CD4-positive, CD25-positive, alpha-beta regulatory T cell (primary cell): ENCODE measurements around the gene NHSL1. TPM values are rescaled to one million over a fixed set of nuclear protein-coding genes. Genes with fewer than 3 reads are reported as not detected.

ENCODE experiments used
- ATAC-seq, 2 donors: fragments of 150-1000 bp; cut with Tn5 transposase; one replicate each; pipeline ENCODE4 v1.10.0; 2021; ENCODE audit warnings: low read depth in 2 of 2, moderate number of reproducible peaks in 2 of 2, moderate library complexity in 1 of 2
- DNase-seq, 3 donors: peaks; one replicate each; pipeline versions ENCODE4 v3.0.0 to v3.0.0-alpha.2; 2012 to 2022; ENCODE audit warnings: mixed read lengths in 1 of 3
- H3K27ac ChIP-seq: one replicate; pipeline ENCODE4 v1.7.0; 2013; ENCODE audit warnings: mild to moderate bottlenecking, low read length; ENCODE audit not compliant: insufficient read depth, poor library complexity, severe bottlenecking
- H3K27me3 ChIP-seq: one replicate; pipeline ENCODE4 v1.7.0; 2013; ENCODE audit warnings: low read length; ENCODE audit not compliant: control insufficient read depth, insufficient read depth
- H3K36me3 ChIP-seq: one replicate; pipeline ENCODE4 v1.7.0; 2013; ENCODE audit warnings: mild to moderate bottlenecking, low read length, moderate library complexity; ENCODE audit not compliant: control insufficient read depth, insufficient read depth
- H3K4me1 ChIP-seq: 2 replicates; pipeline ENCODE4 v1.7.0; 2013; ENCODE audit warnings: mild to moderate bottlenecking, low read length; ENCODE audit not compliant: insufficient read depth, control insufficient read depth, poor library complexity, severe bottlenecking
- H3K4me3 ChIP-seq: one replicate; pipeline ENCODE4 v1.7.0; 2013; ENCODE audit warnings: low read depth, mild to moderate bottlenecking, low read length, moderate library complexity
- H3K9me3 ChIP-seq, 2 experiments: 1 replicate in 1 of 2; 2 replicates in 1 of 2; pipeline ENCODE4 v1.7.0; 2013; ENCODE audit warnings: low read length in 2 of 2, mild to moderate bottlenecking in 1 of 2, moderate library complexity in 1 of 2; ENCODE audit not compliant: control insufficient read depth in 2 of 2
- H3K27ac Mint-ChIP-seq, 3 donors: one replicate each; pipeline ENCODE4 v1.8.0; 2020 to 2022; ENCODE audit warnings: mild to moderate bottlenecking in 3 of 3, mixed read lengths in 3 of 3, moderate library complexity in 2 of 3
- H3K27me3 Mint-ChIP-seq: one replicate; pipeline ENCODE4 v1.8.0; 2022; ENCODE audit warnings: mild to moderate bottlenecking, mixed read lengths
- H3K36me3 Mint-ChIP-seq: one replicate; pipeline ENCODE4 v1.8.0; 2020; ENCODE audit warnings: mixed read lengths
- H3K4me1 Mint-ChIP-seq, 4 donors: one replicate each; pipeline ENCODE4 v1.8.0; 2020 to 2022; ENCODE audit warnings: mixed read lengths in 4 of 4, mild to moderate bottlenecking in 1 of 4
- H3K4me3 Mint-ChIP-seq, 4 donors: one replicate each; pipeline ENCODE4 v1.8.0; 2020 to 2022; ENCODE audit warnings: mild to moderate bottlenecking in 4 of 4, mixed read lengths in 4 of 4, moderate library complexity in 3 of 4
- H3K9me3 Mint-ChIP-seq, 7 donors: one replicate each; pipeline ENCODE4 v1.8.0; 2020 to 2022; ENCODE audit warnings: mixed read lengths in 7 of 7, mild to moderate bottlenecking in 3 of 7, moderate library complexity in 2 of 7
- polyA plus RNA-seq, 4 donors: library from polyadenylated mRNA; unstranded; fragments of 300-500 nt; fragmentation: Illumina TruSeq; gene quantifications; one replicate each; pipeline ENCODE4 v1.2.3, GENCODE V29; 2021
- total RNA-seq: library from RNA; stranded (reverse); gene quantifications from one replicate; pipeline ENCODE4 v1.2.3, GENCODE V29; 2022

Gene NHSL1
- total and polyA plus RNA-seq, 5 donors from 2014 or later = 0.03 TPM; not detected in 4

DNA sequence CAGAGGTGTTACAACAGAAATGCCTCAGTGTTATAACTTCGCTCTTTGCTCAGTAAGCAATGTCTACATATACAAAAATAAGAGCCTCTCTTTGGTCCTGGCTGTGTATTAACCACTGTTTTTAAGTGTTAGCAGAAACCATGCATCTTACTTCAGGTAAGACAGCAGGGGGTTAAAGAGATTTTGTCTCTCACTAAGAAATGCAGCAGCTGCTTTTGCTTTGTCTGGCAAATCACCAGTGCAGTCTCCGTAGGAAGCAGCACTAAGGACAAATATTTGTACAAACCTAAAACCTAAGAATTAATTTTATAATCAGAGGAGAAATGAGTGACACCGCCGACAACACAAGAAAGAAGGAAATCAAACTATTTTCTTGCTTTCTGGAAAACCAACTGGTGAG lies 120.8 kb downstream of the NHSL1 start:
- Histone ChIP-seq H3K36me3 (no peaks in the 10 kb centered on the region), H3K27me3 (peaks cover 3% of the 10 kb centered on the region), H3K9me3 (no peaks in the 10 kb centered on the region), H3K4me1 (no peaks in the 10 kb centered on the region), H3K4me3 (no peak overlapping the region), H3K27ac (no peak overlapping the region)
- ATAC-seq (no peak), DNase-seq (no peak)
- no peaks in the 10 kb centered on the region for H3K36me3 Mint-ChIP-seq
- H3K27ac Mint-ChIP-seq = no peak overlapping the region
- peaks cover 29% of the 10 kb centered on the region for H3K27me3 Mint-ChIP-seq
- no peaks in the 10 kb centered on the region for H3K4me1 Mint-ChIP-seq
- H3K4me3 Mint-ChIP-seq = no peak overlapping the region
- H3K9me3 Mint-ChIP-seq = peaks cover 0 to 2% (median 0%) of the 10 kb centered on the region in 7 donors

DNA sequence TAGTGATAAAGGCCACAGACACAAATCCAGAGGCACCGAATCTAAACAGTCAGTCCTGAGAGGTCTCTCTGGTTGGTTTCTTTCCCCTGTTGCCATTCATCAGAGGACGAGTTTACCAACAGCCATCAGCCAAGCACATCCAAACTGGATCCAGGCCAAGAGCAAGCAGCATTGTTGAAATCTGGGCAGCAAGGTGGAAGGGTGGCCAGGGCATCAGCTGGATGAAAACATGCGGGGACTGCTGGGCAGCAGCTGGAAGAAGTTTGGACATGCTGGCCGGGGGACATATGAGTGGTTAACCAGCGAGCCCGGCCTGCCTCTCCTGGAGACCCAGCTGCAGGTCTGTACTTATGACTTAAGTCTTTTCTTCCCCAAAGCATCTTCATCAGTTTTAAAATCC lies 121.5 kb downstream of the NHSL1 start, which contains the start of gene SMIM28:
SMIM28 (plus strand) TSS at position 62 of the 400 bp plus-strand sequence; CDS start at position 230, 168 bp downstream.
- no peaks in the 10 kb centered on the region for H3K36me3 Mint-ChIP-seq
- DNase-seq = no peak
- Histone ChIP-seq H3K9me3 (no peaks in the 10 kb centered on the region), H3K36me3 (no peaks in the 10 kb centered on the region), H3K4me1 (no peaks in the 10 kb centered on the region), H3K4me3 (no peak within 1 kb of the TSS), H3K27me3 (peaks cover 3% of the 10 kb centered on the region), H3K27ac (no peak within 1 kb of the TSS)
- no peaks in the 10 kb centered on the region for H3K4me1 Mint-ChIP-seq
- H3K27ac Mint-ChIP-seq = no peak within 1 kb of the TSS
- peaks cover 0 to 2% (median 0%) of the 10 kb centered on the region in 7 donors for H3K9me3 Mint-ChIP-seq
- peak within 1 kb of the TSS in 1 of 4 donors; percentile 30 for H3K4me3 Mint-ChIP-seq
- ATAC-seq = no peak
- peaks cover 24% of the 10 kb centered on the region for H3K27me3 Mint-ChIP-seq

DNA sequence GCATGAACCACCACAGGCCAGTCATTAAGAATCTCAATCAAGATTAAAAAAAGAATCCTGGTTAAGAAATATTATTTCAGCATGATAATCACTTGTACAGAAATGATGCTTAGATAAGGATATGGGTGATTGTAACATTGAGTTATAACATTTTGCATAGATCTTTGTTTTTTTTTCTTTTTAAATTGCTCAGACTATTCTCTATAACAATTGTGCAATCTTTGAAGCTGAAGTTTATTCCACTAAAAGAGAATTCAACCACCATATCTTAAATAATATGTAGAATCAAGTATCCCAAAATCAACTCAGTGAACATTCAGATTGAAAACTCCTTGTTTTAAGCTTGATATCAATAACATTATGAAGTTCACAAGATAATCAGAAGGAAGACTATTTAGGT lies 122.3 kb downstream of the NHSL1 start:
- H3K27ac ChIP-seq = no peak overlapping the region
- Mint-ChIP-seq H3K27me3 (peaks cover 21% of the 10 kb centered on the region), H3K4me1 (no peaks in the 10 kb centered on the region), H3K9me3 (no peaks in the 10 kb centered on the region), H3K27ac (no peak overlapping the region), H3K36me3 (no peaks in the 10 kb centered on the region), H3K4me3 (no peak overlapping the region)
- H3K9me3 ChIP-seq = no peaks in the 10 kb centered on the region
- no peaks in the 10 kb centered on the region for H3K36me3 ChIP-seq
- no peak overlapping the region for H3K4me3 ChIP-seq
- ATAC-seq (no peak), DNase-seq (no peak)
- peaks cover 3% of the 10 kb centered on the region for H3K27me3 ChIP-seq
- no peaks in the 10 kb centered on the region for H3K4me1 ChIP-seq

DNA sequence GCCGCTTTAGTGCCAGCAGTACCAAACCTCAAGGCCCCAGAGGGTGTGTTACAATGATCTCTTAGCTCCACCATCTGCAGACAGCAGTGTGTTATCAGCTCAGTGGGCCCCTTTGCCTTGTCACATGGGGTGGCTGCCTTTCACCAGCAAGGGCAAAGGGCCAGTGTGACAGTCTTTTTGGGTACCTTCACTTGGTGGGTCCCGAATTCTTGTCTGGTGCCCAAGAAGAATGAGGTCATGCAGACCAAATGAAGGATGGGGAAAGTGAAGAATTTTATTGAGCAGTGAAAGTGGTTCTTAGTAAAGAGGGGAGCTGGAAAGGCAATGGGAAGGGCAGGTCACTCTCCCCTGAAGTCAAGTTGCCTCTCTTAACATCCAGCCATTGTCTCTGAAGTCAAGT lies 124.5 kb downstream of the NHSL1 start:
- H3K36me3 Mint-ChIP-seq = no peaks in the 10 kb centered on the region
- Histone ChIP-seq H3K4me1 (no peaks in the 10 kb centered on the region), H3K36me3 (no peaks in the 10 kb centered on the region), H3K27me3 (peaks cover 3% of the 10 kb centered on the region), H3K9me3 (no peaks in the 10 kb centered on the region), H3K27ac (no peak overlapping the region), H3K4me3 (no peak overlapping the region)
- no peaks in the 10 kb centered on the region for H3K4me1 Mint-ChIP-seq
- no peak for DNase-seq
- H3K27me3 Mint-ChIP-seq = peaks cover 20% of the 10 kb centered on the region
- ATAC-seq = no peak
- H3K4me3 Mint-ChIP-seq = no peak overlapping the region
- no peaks in the 10 kb centered on the region for H3K9me3 Mint-ChIP-seq
- no peak overlapping the region for H3K27ac Mint-ChIP-seq

DNA sequence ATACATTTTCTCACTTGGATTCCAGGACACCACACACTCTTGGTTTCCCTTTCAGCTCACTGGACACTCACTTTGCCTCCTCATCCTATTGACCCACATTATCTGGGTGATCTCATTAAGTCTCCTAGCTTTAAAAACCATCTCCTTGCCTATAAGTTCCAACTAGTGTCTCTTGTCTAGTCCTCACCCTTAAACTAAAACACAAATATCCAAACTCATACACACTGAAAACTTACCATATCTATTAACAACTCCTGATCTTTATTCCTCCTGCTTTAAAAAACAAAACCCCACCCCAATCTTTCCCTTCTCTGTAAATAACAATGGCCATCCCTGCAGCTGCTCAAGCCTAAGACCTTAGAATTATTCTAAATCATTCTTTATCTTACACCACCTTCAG lies 125.1 kb downstream of the NHSL1 start:
- peaks cover 20% of the 10 kb centered on the region for H3K27me3 Mint-ChIP-seq

DNA sequence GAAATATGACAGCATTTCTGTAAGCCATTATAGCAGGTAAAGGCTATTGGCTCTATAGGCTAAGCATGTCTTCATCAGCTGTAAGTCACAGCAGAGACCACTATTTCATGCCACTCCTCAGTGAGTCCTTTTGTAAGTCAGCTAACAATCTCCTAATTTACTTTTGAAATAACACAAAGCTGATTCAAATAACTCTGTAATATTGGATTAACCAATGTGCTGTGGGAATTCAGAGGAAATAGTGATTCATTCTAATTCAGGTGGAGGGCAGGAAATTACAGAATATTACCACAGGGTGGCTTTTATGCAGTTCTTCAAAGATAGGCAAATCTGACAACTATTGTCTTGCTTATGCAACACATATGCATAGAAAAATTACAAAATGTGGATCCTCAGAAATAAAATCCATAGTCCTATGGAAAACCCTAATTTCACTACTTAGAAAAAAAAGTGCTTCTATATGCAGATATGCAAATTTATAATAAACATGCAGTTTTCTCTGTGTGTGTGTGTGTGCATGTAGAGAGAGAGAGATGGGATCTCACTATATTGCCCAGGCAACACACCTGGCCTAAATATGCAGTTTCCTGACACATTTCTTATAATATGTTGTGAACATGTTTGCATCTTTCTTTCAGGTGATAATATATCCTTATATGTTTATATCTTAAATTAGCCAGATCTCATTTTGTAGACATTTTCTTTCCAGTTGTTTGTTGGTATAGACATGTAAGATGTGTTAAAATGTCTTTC lies 126.4 kb downstream of the NHSL1 start:
- Mint-ChIP-seq H3K27ac (no peak overlapping the region), H3K27me3 (peaks cover 18% of the 10 kb centered on the region), H3K9me3 (peaks cover 0 to 1% (median 0%) of the 10 kb centered on the region in 7 donors), H3K36me3 (no peaks in the 10 kb centered on the region), H3K4me3 (no peak overlapping the region), H3K4me1 (no peaks in the 10 kb centered on the region)
- ATAC-seq = peak in 1 of 2 donors; percentile 57
- H3K36me3 ChIP-seq = no peaks in the 10 kb centered on the region
- no peaks in the 10 kb centered on the region for H3K9me3 ChIP-seq
- peaks cover 3% of the 10 kb centered on the region for H3K27me3 ChIP-seq
- H3K27ac ChIP-seq = no peak overlapping the region
- H3K4me3 ChIP-seq = no peak overlapping the region
- H3K4me1 ChIP-seq = no peaks in the 10 kb centered on the region
- DNase-seq = peak in 2 of 3 donors; percentile 27 to 33

More for the DNA sequence above, 125.1 kb downstream of the NHSL1 start:
- Mint-ChIP-seq H3K27ac (no peak overlapping the region), H3K36me3 (no peaks in the 10 kb centered on the region), H3K4me1 (no peaks in the 10 kb centered on the region), H3K4me3 (no peak overlapping the region), H3K9me3 (no peaks in the 10 kb centered on the region)
- DNase-seq = no peak
- ATAC-seq = no peak
- Histone ChIP-seq H3K27me3 (peaks cover 3% of the 10 kb centered on the region), H3K36me3 (no peaks in the 10 kb centered on the region), H3K9me3 (no peaks in the 10 kb centered on the region), H3K27ac (no peak overlapping the region), H3K4me3 (no peak overlapping the region), H3K4me1 (no peaks in the 10 kb centered on the region)

Other genes starting within 250 kb of the NHSL1 start
- not detected for gene SMIM28, start 121.6 kb downstream of the NHSL1 start, total RNA-seq
- gene SMIM28, start 121.6 kb downstream of the NHSL1 start, polyA plus RNA-seq = not detected
- 57.5 TPM for gene HEBP2, start 95.3 kb downstream of the NHSL1 start, total RNA-seq
- gene HEBP2, start 95.3 kb downstream of the NHSL1 start, polyA plus RNA-seq = 100 to 1,000 TPM in 1 of 4 donors, 10 to 100 TPM in 3; 65.1 to 115 (median 81.0) TPM